WERI-Rb-1 (cell line): ENCODE data around the gene CBX8.

Experiments
- DNase-seq: peaks from one replicate; pipeline ENCODE4 v3.0.0-alpha.2; 2020
- H3K27ac ChIP-seq: fragments of 250-450 bp; sonication (Bioruptor Pico); 2 replicates; pipeline ENCODE4 v1.5.1; 2020; ENCODE audit warnings: mild to moderate bottlenecking, moderate library complexity
- H3K27me3 ChIP-seq: fragments of 250-450 bp; sonication (Bioruptor Pico); 2 replicates; pipeline ENCODE4 v1.5.1; 2021; ENCODE audit warnings: mild to moderate bottlenecking, low read depth, moderate library complexity; ENCODE audit not compliant: insufficient read depth, severe bottlenecking
- H3K36me3 ChIP-seq: fragments of 250-450 bp; sonication (Bioruptor Pico); 2 replicates; pipeline ENCODE4 v1.5.1; 2020; ENCODE audit warnings: mild to moderate bottlenecking, moderate library complexity
- H3K4me3 ChIP-seq: 2 replicates; pipeline ENCODE4 v1.5.1; 2011; ENCODE audit warnings: low read depth, mild to moderate bottlenecking, control low read depth, low read length
- H3K9me3 ChIP-seq: fragments of 250-450 bp; sonication (Bioruptor Pico); 2 replicates; pipeline ENCODE4 v1.5.1; 2021; ENCODE audit warnings: mild to moderate bottlenecking, moderate library complexity; ENCODE audit not compliant: severe bottlenecking
- TF ChIP-seq, protein P1 (sequence below): IDR thresholded peaks from 2 replicates; pipeline ENCODE4 v1.5.1; 2011; ENCODE audit warnings: low read depth, mild to moderate bottlenecking, control low read depth, inconsistent platforms, low read length

Gene CBX8

GRCh38 chr17:79779084-79779529, 17.8 kb downstream of the CBX8 start:
- DNase-seq: peak; percentile 41
- Histone ChIP-seq H3K4me3 (peak overlapping the region; percentile 96), H3K27ac (peak overlapping the region; percentile 97), H3K36me3 (peaks cover 55% of the 10 kb centered on the region), H3K9me3 (no peaks in the 10 kb centered on the region), H3K27me3 (no peaks in the 10 kb centered on the region)
- TF ChIP-seq, protein P1, sequence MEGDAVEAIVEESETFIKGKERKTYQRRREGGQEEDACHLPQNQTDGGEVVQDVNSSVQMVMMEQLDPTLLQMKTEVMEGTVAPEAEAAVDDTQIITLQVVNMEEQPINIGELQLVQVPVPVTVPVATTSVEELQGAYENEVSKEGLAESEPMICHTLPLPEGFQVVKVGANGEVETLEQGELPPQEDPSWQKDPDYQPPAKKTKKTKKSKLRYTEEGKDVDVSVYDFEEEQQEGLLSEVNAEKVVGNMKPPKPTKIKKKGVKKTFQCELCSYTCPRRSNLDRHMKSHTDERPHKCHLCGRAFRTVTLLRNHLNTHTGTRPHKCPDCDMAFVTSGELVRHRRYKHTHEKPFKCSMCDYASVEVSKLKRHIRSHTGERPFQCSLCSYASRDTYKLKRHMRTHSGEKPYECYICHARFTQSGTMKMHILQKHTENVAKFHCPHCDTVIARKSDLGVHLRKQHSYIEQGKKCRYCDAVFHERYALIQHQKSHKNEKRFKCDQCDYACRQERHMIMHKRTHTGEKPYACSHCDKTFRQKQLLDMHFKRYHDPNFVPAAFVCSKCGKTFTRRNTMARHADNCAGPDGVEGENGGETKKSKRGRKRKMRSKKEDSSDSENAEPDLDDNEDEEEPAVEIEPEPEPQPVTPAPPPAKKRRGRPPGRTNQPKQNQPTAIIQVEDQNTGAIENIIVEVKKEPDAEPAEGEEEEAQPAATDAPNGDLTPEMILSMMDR: no peak

DNA sequence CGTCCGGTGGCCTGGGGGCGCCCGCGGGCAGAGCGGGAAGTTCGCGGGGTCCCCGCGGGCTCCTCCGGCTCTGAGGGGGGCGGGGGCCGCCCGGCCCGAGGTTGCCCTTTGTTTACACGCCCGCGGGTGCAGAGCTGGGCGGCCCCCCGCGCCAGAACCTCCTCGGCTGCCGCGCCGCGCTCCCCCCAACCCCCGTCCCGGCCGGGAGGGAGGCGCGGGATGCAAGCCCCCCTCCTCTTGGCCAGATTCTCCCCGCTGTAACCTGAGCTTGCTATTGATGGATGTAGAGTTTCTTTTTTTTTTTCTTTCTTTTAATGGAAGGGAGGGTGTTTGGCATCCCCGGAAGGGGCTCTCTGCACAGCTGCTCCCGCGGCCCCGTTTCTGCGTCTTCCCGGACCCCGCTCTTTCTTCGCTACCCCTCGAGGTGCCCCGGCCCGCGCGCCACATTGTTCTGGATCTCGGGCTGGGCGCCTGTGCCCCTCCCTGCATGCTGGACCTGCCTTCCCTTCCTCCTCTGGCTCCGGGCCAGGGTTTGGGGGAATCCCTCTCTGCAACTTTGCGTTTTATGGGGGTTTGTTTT, 18.3 kb downstream of the CBX8 start:
- DNase-seq: peak; percentile 62
- H3K4me3 ChIP-seq: peak overlapping the region; percentile 96

GRCh38 chr17:79777894-79778503, 18.9 kb downstream of the CBX8 start, which contains the start of gene CBX2:
TSS of gene CBX2 (plus strand) at chr17:79778148. CDS start at chr17:79778236, 88 bp downstream.
- peaks cover 44% of the 10 kb centered on the region for H3K36me3 ChIP-seq
- H3K4me3 ChIP-seq: peak within 1 kb of the TSS; percentile 96
- no peaks in the 10 kb centered on the region for H3K27me3 ChIP-seq
- DNase-seq: peak; percentile 86
- TF ChIP-seq, protein P1: no peak
- H3K27ac ChIP-seq: peak within 1 kb of the TSS; percentile 97
- no peaks in the 10 kb centered on the region for H3K9me3 ChIP-seq

More for the DNA sequence above, 18.3 kb downstream of the CBX8 start:
- H3K27ac ChIP-seq: peak overlapping the region; percentile 97
- TF ChIP-seq, protein P1: no peak
- no peaks in the 10 kb centered on the region for H3K27me3 ChIP-seq
- no peaks in the 10 kb centered on the region for H3K9me3 ChIP-seq
- H3K36me3 ChIP-seq: peaks cover 50% of the 10 kb centered on the region

DNA sequence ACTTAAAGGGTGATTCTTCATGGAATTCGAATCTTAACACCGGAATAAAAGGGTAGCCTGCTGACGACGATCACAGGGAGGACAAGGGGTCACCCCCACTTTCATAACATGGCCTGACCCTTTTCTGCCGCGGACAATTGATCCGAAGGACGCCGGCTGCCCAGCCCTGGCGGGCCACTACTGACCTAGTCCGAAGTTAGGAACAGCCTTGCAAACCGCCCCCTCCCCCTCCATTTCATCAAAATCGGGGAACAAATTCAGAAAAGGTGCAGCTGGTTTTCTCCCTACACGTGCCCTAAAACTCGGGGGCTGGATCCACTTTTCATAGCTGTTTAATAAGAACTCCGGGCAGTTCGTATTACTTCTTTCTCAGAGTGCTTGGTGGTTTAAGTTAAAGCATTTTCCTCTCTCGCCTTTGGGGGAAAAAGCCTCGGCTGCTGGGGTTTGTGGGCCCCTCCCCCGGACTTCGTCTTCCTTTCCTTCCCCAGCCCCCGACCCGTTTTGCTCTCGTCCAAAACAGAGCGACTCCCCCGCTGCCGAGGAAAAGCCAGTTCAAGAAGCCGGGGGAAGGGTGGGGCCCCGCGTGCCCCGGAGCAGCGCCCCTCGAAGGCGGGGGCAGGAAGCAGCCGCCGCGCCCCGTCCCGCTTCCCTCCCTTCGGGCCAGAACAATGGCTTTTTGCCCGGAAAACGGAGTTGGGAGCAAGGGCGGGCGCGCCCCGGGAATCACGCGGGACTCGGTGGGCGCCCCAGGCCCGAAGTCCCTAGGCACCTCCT, 19.6 kb downstream of the CBX8 start:
- TF ChIP-seq, protein P1: peak; percentile 68
- Histone ChIP-seq H3K27ac (peak overlapping the region; percentile 95), H3K27me3 (no peaks in the 10 kb centered on the region), H3K9me3 (no peaks in the 10 kb centered on the region), H3K4me3 (peak overlapping the region; percentile 60), H3K36me3 (peaks cover 37% of the 10 kb centered on the region)
- peak; percentile 88 for DNase-seq

DNA sequence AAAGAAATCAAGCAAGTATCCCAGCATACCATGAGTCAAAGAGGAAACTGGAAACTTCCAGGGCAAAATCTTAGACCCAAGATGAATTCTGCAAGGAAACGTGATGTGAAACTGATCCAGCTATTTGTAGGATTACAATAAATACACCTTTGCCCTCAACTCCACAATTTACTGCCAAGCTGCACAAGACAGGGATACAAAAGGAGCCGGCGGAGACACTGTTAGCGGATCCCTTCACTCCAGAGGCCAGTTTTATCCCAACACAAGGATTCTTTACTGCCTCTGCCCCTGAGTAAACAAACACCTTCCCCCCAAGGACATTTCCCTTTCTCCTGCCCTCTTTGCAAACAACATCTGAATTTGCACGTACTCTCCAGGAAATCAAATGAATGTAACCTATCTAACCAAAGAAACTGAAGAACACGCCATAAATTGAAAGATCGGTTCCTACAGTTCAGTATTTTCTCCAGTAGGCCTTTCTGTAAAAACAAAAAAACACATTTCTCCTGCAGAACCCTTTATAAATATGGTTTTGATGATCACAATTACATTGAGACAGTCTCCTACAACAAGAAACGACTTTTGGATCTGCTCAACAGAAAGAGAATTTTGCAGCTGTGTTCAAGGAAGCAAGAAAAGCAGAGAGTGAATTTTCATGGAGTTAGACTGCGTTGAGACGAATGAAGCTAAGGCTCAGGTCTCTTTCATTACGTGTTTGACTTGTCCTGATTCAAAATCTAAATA, 20.3 kb downstream of the CBX8 start:
- TF ChIP-seq, protein P1: no peak
- Histone ChIP-seq H3K27ac (peak overlapping the region; percentile 95), H3K4me3 (peak overlapping the region; percentile 60), H3K27me3 (no peaks in the 10 kb centered on the region), H3K9me3 (no peaks in the 10 kb centered on the region), H3K36me3 (peaks cover 29% of the 10 kb centered on the region)
- DNase-seq: no peak
